Endothelial cell (in vitro differentiated cells): Measurements from ENCODE around the gene PHACTR1. TPM values are rescaled to one million over a fixed set of nuclear protein-coding genes. Genes with fewer than 3 reads are reported as not detected.

Experiments
- DNase-seq: peaks from one replicate; pipeline ENCODE4 v3.0.0; 2021; ENCODE audit warnings: low spot score
- H3K27ac Mint-ChIP-seq: one replicate; pipeline ENCODE4 v1.8.0; 2021; ENCODE audit warnings: mixed read lengths, inconsistent platforms; ENCODE audit not compliant: unreplicated experiment
- H3K27me3 Mint-ChIP-seq: one replicate; pipeline ENCODE4 v1.8.0; 2021; ENCODE audit warnings: mild to moderate bottlenecking, moderate library complexity, mixed read lengths, inconsistent platforms; ENCODE audit not compliant: unreplicated experiment
- H3K36me3 Mint-ChIP-seq: one replicate; pipeline ENCODE4 v1.8.0; 2021; ENCODE audit warnings: mild to moderate bottlenecking, low read depth, mixed read lengths, inconsistent platforms; ENCODE audit not compliant: unreplicated experiment
- H3K4me1 Mint-ChIP-seq: one replicate; pipeline ENCODE4 v1.8.0; 2021; ENCODE audit warnings: mild to moderate bottlenecking, mixed read lengths, inconsistent platforms; ENCODE audit not compliant: unreplicated experiment
- H3K4me3 Mint-ChIP-seq: one replicate; pipeline ENCODE4 v1.8.0; 2021; ENCODE audit warnings: mild to moderate bottlenecking, mixed read lengths, inconsistent platforms; ENCODE audit not compliant: unreplicated experiment
- H3K9me3 Mint-ChIP-seq: one replicate; pipeline ENCODE4 v1.8.0; 2021; ENCODE audit warnings: mixed read lengths, inconsistent platforms; ENCODE audit not compliant: unreplicated experiment
- total RNA-seq: library from RNA; stranded (reverse); fragmentation: NEBNext Ultra II Directional; extraction: Animal tissue kit (Norgen Biotek cat#: 25700); gene quantifications from one replicate; pipeline ENCODE4 v1.2.1, GENCODE V29; 2021; ENCODE audit not compliant: unreplicated experiment
- TF ChIP-seq, protein P1 (sequence below): fragments of 200-600 bp; sonication (generic); IDR thresholded peaks from one replicate; pipeline ENCODE4 v1.5.0; 2021; ENCODE audit warnings: antibody characterized with exemption; ENCODE audit not compliant: unreplicated experiment

PHACTR1 gene
- total RNA-seq, 1 donor from 2014 or later, result 39.9 TPM

DNA sequence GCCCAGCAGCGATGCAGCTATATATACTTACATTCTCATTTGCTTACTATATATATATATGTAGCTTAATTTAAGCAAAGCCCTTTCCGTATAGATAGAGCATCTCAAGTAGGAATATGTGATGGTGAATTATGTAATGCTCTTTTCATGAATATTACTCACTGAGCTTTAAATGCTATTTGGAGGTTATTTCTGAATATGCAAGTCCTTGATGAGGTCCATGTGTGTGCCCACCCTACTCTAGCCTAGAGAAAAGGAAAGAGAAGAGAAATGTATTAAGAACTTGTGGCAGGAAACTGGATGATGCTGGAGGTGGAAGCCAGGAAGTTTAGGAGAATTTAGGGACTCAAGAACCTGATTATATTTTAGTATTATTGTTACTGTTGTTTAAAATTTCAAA is 63.2 kb downstream of the PHACTR1 start:
- TF ChIP-seq, protein P1, sequence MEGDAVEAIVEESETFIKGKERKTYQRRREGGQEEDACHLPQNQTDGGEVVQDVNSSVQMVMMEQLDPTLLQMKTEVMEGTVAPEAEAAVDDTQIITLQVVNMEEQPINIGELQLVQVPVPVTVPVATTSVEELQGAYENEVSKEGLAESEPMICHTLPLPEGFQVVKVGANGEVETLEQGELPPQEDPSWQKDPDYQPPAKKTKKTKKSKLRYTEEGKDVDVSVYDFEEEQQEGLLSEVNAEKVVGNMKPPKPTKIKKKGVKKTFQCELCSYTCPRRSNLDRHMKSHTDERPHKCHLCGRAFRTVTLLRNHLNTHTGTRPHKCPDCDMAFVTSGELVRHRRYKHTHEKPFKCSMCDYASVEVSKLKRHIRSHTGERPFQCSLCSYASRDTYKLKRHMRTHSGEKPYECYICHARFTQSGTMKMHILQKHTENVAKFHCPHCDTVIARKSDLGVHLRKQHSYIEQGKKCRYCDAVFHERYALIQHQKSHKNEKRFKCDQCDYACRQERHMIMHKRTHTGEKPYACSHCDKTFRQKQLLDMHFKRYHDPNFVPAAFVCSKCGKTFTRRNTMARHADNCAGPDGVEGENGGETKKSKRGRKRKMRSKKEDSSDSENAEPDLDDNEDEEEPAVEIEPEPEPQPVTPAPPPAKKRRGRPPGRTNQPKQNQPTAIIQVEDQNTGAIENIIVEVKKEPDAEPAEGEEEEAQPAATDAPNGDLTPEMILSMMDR, result no peak
- Mint-ChIP-seq H3K4me1 (no peaks in the 10 kb centered on the region), H3K27me3 (no peaks in the 10 kb centered on the region), H3K36me3 (no peaks in the 10 kb centered on the region), H3K4me3 (no peak overlapping the region), H3K9me3 (no peaks in the 10 kb centered on the region), H3K27ac (no peak overlapping the region)
- no peak for DNase-seq

- Mint-ChIP-seq H3K27ac (no peak overlapping the region), H3K4me1 (no peaks in the 10 kb centered on the region), H3K4me3 (no peak overlapping the region), H3K27me3 (no peaks in the 10 kb centered on the region), H3K36me3 (no peaks in the 10 kb centered on the region), H3K9me3 (no peaks in the 10 kb centered on the region)
- TF ChIP-seq, protein P1, result no peak
- no peak for DNase-seq
Observed at GRCh38 chr6:12782136-12782535, 65.6 kb downstream of the PHACTR1 start.

DNA sequence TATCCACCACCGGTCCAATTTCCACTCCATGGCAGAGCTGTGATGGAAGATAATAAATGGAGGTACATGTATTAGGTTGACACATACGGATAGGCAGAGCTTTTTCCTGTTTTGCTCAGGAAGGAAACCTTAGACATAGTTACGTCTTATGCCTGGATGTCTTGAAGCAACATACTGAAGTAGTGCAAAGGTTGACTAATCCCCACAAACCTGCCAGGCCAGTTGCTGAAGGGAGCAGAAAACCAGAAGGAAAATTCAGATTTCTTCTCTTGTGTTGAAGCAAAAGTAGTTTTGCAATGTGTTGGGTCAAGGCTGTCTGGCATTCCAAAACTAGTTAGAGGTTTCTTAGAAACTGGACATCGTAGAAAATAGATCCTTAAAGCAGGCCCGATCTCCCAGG is 68.7 kb downstream of the PHACTR1 start:
- H3K27ac Mint-ChIP-seq, result no peak overlapping the region
- no peaks in the 10 kb centered on the region for H3K36me3 Mint-ChIP-seq
- H3K27me3 Mint-ChIP-seq, result no peaks in the 10 kb centered on the region
- no peaks in the 10 kb centered on the region for H3K9me3 Mint-ChIP-seq
- no peak overlapping the region for H3K4me3 Mint-ChIP-seq
- no peaks in the 10 kb centered on the region for H3K4me1 Mint-ChIP-seq
- DNase-seq, result no peak
- TF ChIP-seq, protein P1, result no peak

DNA sequence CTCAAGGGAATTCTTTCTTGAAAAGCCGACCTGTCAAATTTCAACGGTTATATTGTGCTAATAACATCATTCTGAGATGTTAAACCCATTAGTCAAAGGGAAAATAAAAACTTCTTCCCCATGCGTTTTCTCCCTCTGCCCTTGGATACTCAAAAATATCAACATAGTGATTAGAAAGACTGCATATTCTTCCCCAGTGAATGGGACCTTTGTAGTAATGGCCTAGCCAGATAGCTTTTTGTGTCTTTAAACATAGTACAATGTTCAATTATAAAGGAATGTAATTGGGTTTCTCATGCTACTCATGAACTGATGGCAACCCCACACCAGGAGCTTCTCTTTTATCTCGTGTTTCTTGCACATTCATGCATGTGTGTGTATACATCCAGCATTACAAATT is 69.4 kb downstream of the PHACTR1 start:
- Mint-ChIP-seq H3K9me3 (no peaks in the 10 kb centered on the region), H3K36me3 (no peaks in the 10 kb centered on the region), H3K27ac (no peak overlapping the region), H3K4me3 (no peak overlapping the region), H3K27me3 (no peaks in the 10 kb centered on the region), H3K4me1 (no peaks in the 10 kb centered on the region)
- TF ChIP-seq, protein P1, result no peak
- no peak for DNase-seq

DNA sequence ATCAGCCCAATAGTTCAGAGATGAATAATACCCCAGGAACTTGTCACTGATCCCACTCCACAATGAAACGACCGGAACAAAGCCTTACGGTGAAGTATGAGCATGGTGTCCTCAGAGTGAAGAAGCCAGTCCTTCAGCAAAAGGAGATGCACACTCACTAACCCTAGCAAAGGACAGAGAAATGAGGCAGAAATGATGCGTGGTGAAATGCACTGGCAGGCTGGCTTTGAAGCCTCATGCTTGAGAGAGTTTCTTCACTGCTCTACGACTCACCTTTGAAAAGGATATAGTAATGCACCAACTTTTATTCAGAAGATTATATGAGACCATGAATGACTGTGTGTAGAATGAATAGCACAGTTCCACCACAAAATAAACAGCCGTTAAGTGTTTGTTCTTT is 74.8 kb downstream of the PHACTR1 start:
- Mint-ChIP-seq H3K9me3 (no peaks in the 10 kb centered on the region), H3K4me3 (no peak overlapping the region), H3K4me1 (no peaks in the 10 kb centered on the region), H3K27me3 (no peaks in the 10 kb centered on the region), H3K36me3 (no peaks in the 10 kb centered on the region), H3K27ac (no peak overlapping the region)
- DNase-seq, result no peak
- TF ChIP-seq, protein P1, result no peak
